Stomach smooth muscle (tissue), 2 donors: ENCODE data around the gene FAM168A.
A peak's percentile ranks its signal among the peaks of the same experiment; 100 is the strongest.

Source experiments
- H3K27ac ChIP-seq: one replicate; pipeline ENCODE4 v1.7.0; 2013; ENCODE audit warnings: mild to moderate bottlenecking, low read length, inconsistent platforms
- H3K27me3 ChIP-seq, 2 donors: one replicate each; pipeline ENCODE4 v1.7.0; 2013; ENCODE audit warnings: low read length in 2 of 2; ENCODE audit not compliant: insufficient read depth in 2 of 2, control insufficient read depth in 1 of 2
- H3K36me3 ChIP-seq, 2 donors: one replicate each; pipeline ENCODE4 v1.7.0; 2013; ENCODE audit warnings: low read length in 2 of 2; ENCODE audit not compliant: control insufficient read depth in 2 of 2, insufficient read depth in 2 of 2
- H3K4me1 ChIP-seq: one replicate; pipeline ENCODE4 v1.7.0; 2013; ENCODE audit warnings: low read length; ENCODE audit not compliant: control insufficient read depth, insufficient read depth
- H3K4me3 ChIP-seq, 2 donors: one replicate each; pipeline ENCODE4 v1.7.0; 2013; ENCODE audit warnings: low read length in 2 of 2
- H3K9ac ChIP-seq, 2 donors: one replicate each; pipeline ENCODE4 v1.7.0; 2013; ENCODE audit warnings: low read length in 2 of 2, mild to moderate bottlenecking in 1 of 2
- H3K9me3 ChIP-seq, 2 donors: one replicate each; pipeline ENCODE4 v1.7.0; 2013; ENCODE audit warnings: low read length in 2 of 2; ENCODE audit not compliant: control insufficient read depth in 2 of 2
- donor health status: healthy.
- donor health status: Pancreatic carcinoma.

The FAM168A gene

GRCh38 chr11:73366265-73366610 lies 231.7 kb downstream of the FAM168A start:
- no peaks in the 10 kb centered on the region for H3K9me3 ChIP-seq
- no peak overlapping the region for H3K9ac ChIP-seq
- peaks cover 47 to 57% of the 10 kb centered on the region in 2 donors for H3K36me3 ChIP-seq
- H3K27ac ChIP-seq, result no peak overlapping the region
- no peaks in the 10 kb centered on the region for H3K4me1 ChIP-seq
- no peaks in the 10 kb centered on the region for H3K27me3 ChIP-seq
- H3K4me3 ChIP-seq, result no peak overlapping the region

GRCh38 chr11:73365352-73366264 lies 232.3 kb downstream of the FAM168A start:
- peaks cover 53 to 62% of the 10 kb centered on the region in 2 donors for H3K36me3 ChIP-seq
- H3K9me3 ChIP-seq, result no peaks in the 10 kb centered on the region
- H3K4me3 ChIP-seq, result no peak overlapping the region
- H3K4me1 ChIP-seq, result no peaks in the 10 kb centered on the region
- H3K27ac ChIP-seq, result no peak overlapping the region
- no peaks in the 10 kb centered on the region for H3K27me3 ChIP-seq
- H3K9ac ChIP-seq, result no peak overlapping the region

GRCh38 chr11:73363147-73363546 lies 234.8 kb downstream of the FAM168A start:
- H3K27ac ChIP-seq, result no peak overlapping the region
- H3K36me3 ChIP-seq, result peaks cover 67 to 81% of the 10 kb centered on the region in 2 donors
- no peak overlapping the region for H3K9ac ChIP-seq
- H3K4me3 ChIP-seq, result no peak overlapping the region
- peaks cover 13% of the 10 kb centered on the region for H3K4me1 ChIP-seq
- no peaks in the 10 kb centered on the region for H3K9me3 ChIP-seq
- H3K27me3 ChIP-seq, result no peaks in the 10 kb centered on the region

GRCh38 chr11:73361953-73362776 lies 235.7 kb downstream of the FAM168A start:
- Histone ChIP-seq H3K27me3 (no peaks in the 10 kb centered on the region), H3K4me1 (peaks cover 14% of the 10 kb centered on the region), H3K9ac (no peak overlapping the region), H3K36me3 (peaks cover 73 to 82% of the 10 kb centered on the region in 2 donors), H3K9me3 (no peaks in the 10 kb centered on the region), H3K4me3 (no peak overlapping the region), H3K27ac (no peak overlapping the region)

GRCh38 chr11:73360743-73361369 lies 237.1 kb downstream of the FAM168A start:
- no peaks in the 10 kb centered on the region for H3K27me3 ChIP-seq
- no peak overlapping the region for H3K27ac ChIP-seq
- no peak overlapping the region for H3K4me3 ChIP-seq
- peaks cover 15% of the 10 kb centered on the region for H3K4me1 ChIP-seq
- H3K9me3 ChIP-seq, result no peaks in the 10 kb centered on the region
- H3K36me3 ChIP-seq, result peaks cover 75 to 88% of the 10 kb centered on the region in 2 donors
- no peak overlapping the region for H3K9ac ChIP-seq

- H3K9ac ChIP-seq, result no peak overlapping the region
Measured at GRCh38 chr11:73359930-73360742, 237.8 kb downstream of the FAM168A start.

GRCh38 chr11:73359341-73359740 lies 238.6 kb downstream of the FAM168A start:
- H3K9ac ChIP-seq, result no peak overlapping the region
- H3K27me3 ChIP-seq, result no peaks in the 10 kb centered on the region
- peak overlapping the region in 1 of 2 donors; percentile 22 for H3K4me3 ChIP-seq
- H3K9me3 ChIP-seq, result no peaks in the 10 kb centered on the region
- peaks cover 15% of the 10 kb centered on the region for H3K4me1 ChIP-seq
- H3K36me3 ChIP-seq, result peaks cover 64 to 81% of the 10 kb centered on the region in 2 donors
- peak overlapping the region; percentile 31 for H3K27ac ChIP-seq

More at GRCh38 chr11:73359930-73360742, 237.8 kb downstream of the FAM168A start:
- H3K9me3 ChIP-seq, result no peaks in the 10 kb centered on the region
- peak overlapping the region; percentile 31 for H3K27ac ChIP-seq
- no peaks in the 10 kb centered on the region for H3K27me3 ChIP-seq
- H3K36me3 ChIP-seq, result peaks cover 70 to 87% of the 10 kb centered on the region in 2 donors
- H3K4me1 ChIP-seq, result peaks cover 15% of the 10 kb centered on the region
- H3K4me3 ChIP-seq, result no peak overlapping the region

GRCh38 chr11:73358071-73358470 lies 239.8 kb downstream of the FAM168A start:
- H3K27ac ChIP-seq, result no peak overlapping the region
- no peak overlapping the region for H3K4me3 ChIP-seq
- peaks cover 15% of the 10 kb centered on the region for H3K4me1 ChIP-seq
- H3K9ac ChIP-seq, result no peak overlapping the region
- peaks cover 51 to 73% of the 10 kb centered on the region in 2 donors for H3K36me3 ChIP-seq
- H3K9me3 ChIP-seq, result no peaks in the 10 kb centered on the region
- no peaks in the 10 kb centered on the region for H3K27me3 ChIP-seq

GRCh38 chr11:73356979-73357860 lies 240.7 kb downstream of the FAM168A start:
- Histone ChIP-seq H3K27ac (no peak overlapping the region), H3K9me3 (no peaks in the 10 kb centered on the region), H3K4me1 (peaks cover 15% of the 10 kb centered on the region), H3K36me3 (peaks cover 45 to 74% of the 10 kb centered on the region in 2 donors), H3K27me3 (no peaks in the 10 kb centered on the region), H3K4me3 (no peak overlapping the region), H3K9ac (no peak overlapping the region)
